Tibial nerve (tissue), 4 donors: ENCODE data around the gene CDH4.

ENCODE experiments used
- EP300 ChIP-seq, 2 donors: sonication (generic); formaldehyde crosslinking; IDR thresholded peaks; one replicate each; pipeline ENCODE4 v1.6.1; 2017; ENCODE audit warnings: antibody characterized with exemption in 2 of 2, mild to moderate bottlenecking in 1 of 2
- POLR2A ChIP-seq, 2 donors: fragments of 450-650 bp; IDR thresholded peaks; one replicate each; pipeline ENCODE4 v1.6.1; 2017; ENCODE audit warnings: antibody characterized with exemption in 2 of 2, mild to moderate bottlenecking in 2 of 2, moderate library complexity in 2 of 2
- TF ChIP-seq, protein P1 (sequence below), 5 experiments: fragments of 200-600 bp in 3 of 5; fragments of 450-650 bp in 2 of 5; sonication (generic) in 3 of 5; IDR thresholded peaks; one replicate each; pipeline ENCODE4 v1.5.1; 2016 to 2019; ENCODE audit warnings: antibody characterized with exemption in 5 of 5, mild to moderate bottlenecking in 3 of 5, moderate library complexity in 2 of 5

- TF ChIP-seq EP300 (IDR thresholded peaks at IDR 0.05) (no peak), POLR2A (IDR thresholded peaks at IDR 0.05) (no peak)
- TF ChIP-seq, protein P1, sequence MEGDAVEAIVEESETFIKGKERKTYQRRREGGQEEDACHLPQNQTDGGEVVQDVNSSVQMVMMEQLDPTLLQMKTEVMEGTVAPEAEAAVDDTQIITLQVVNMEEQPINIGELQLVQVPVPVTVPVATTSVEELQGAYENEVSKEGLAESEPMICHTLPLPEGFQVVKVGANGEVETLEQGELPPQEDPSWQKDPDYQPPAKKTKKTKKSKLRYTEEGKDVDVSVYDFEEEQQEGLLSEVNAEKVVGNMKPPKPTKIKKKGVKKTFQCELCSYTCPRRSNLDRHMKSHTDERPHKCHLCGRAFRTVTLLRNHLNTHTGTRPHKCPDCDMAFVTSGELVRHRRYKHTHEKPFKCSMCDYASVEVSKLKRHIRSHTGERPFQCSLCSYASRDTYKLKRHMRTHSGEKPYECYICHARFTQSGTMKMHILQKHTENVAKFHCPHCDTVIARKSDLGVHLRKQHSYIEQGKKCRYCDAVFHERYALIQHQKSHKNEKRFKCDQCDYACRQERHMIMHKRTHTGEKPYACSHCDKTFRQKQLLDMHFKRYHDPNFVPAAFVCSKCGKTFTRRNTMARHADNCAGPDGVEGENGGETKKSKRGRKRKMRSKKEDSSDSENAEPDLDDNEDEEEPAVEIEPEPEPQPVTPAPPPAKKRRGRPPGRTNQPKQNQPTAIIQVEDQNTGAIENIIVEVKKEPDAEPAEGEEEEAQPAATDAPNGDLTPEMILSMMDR (IDR thresholded peaks at IDR 0.05): no peak
Measured at GRCh38 chr20:61830241-61830930, 578.3 kb downstream of the CDH4 start.
